K562 treated with DMSO at 1 percent for 4 hours (cell line): ENCODE results near the gene TF. TPM values are rescaled to one million over a fixed set of nuclear protein-coding genes. Genes with fewer than 3 reads are reported as not detected.

Source experiments
- total RNA-seq: library from RNA; unstranded; fragments of 300-600 nt; gene quantifications from 2 replicates; pipeline ENCODE4 v1.2.3, GENCODE V29; 2022; ENCODE audit not compliant: insufficient read depth

The TF gene
- 3.1 and 3.3 TPM in 2 replicates for total RNA-seq

DNA sequence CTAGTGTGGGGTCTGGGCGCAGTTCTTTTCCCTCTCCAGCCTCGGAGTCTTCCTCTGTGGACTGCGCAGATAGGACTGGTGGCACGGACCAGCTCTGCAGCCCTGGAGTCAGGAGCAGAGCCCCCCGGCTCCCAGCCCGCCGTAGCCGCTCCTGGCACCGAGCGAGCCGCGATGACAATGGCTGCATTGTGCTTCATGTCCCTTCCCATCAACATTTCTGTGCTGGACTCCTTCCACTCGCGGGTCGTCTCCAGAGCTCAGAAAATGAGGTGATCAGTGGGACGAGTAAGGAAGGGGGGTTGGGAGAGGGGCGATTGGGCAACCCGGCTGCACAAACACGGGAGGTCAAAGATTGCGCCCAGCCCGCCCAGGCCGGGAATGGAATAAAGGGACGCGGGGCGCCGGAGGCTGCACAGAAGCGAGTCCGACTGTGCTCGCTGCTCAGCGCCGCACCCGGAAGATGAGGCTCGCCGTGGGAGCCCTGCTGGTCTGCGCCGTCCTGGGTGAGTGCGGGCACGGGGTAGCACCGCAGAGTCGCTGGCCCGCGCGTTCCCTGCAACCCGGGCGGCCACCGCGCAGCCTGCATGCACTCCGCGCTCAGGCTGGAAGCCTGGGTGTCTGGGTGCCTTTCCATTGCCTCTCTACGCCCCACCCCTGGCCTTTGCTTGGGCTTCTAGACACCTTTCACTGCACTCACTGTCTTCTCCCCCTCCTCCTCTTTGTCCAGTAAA is at the start of gene TF:
TF (plus strand) TSS at position 413 of the 731 bp plus-strand sequence; CDS start at position 461, 48 bp downstream.

GRCh38 chr3:133805702-133806475 is 59.7 kb downstream of the TF start, which contains the start of gene SRPRB:
SRPRB (plus strand) TSS chr3:133805815; CDS start chr3:133805849, 34 bp downstream.

Other genes starting within 250 kb of the TF start
- 37.0 and 48.8 TPM in 2 replicates for gene CDV3, start 172.7 kb upstream of the TF start, total RNA-seq
- 20.6 and 27.1 TPM in 2 replicates for gene TOPBP1, start 84.5 kb upstream of the TF start, total RNA-seq
- gene SRPRB, start 59.4 kb downstream of the TF start, total RNA-seq: 9.9 and 14.8 TPM in 2 replicates
- 8.6 and 12.8 TPM in 2 replicates for gene RAB6B, start 149.5 kb downstream of the TF start, total RNA-seq